Body of pancreas (tissue), 4 donors: ENCODE results near the gene RETREG1. TPM values are rescaled to one million over a fixed set of nuclear protein-coding genes. Genes with fewer than 3 reads are reported as not detected.
A peak's percentile ranks its signal among the peaks of the same experiment; 100 is the strongest.

Experiments
- ATAC-seq: fragments of 150-250 bp; one replicate; pipeline ENCODE4 v1.9.1; 2016
- DNase-seq, 4 donors: peaks; one replicate each; pipeline ENCODE4 v3.0.0-alpha.2; 2019
- H3K27ac ChIP-seq, 4 donors: fragments of 200-600 bp; sonication (generic); 1 replicate in 3 of 4; 2 replicates in 1 of 4; pipeline versions ENCODE4 v1.5.1 to v1.6.1; 2016 to 2019; ENCODE audit warnings: mild to moderate bottlenecking in 1 of 4, mixed read lengths in 1 of 4, moderate library complexity in 1 of 4
- H3K27me3 ChIP-seq, 2 donors: fragments of 200-600 bp; sonication (generic); one replicate each; pipeline ENCODE4 v1.6.0; 2016; ENCODE audit warnings: mild to moderate bottlenecking in 1 of 2
- H3K36me3 ChIP-seq, 2 donors: fragments of 200-600 bp; sonication (generic); replicated peaks in 1 of 2; 2 replicates each; pipeline ENCODE4 v1.5.1; 2016; ENCODE audit warnings: low read depth in 2 of 2; ENCODE audit not compliant: insufficient read depth in 1 of 2
- H3K4me1 ChIP-seq: fragments of 200-600 bp; sonication (generic); one replicate; pipeline ENCODE4 v1.6.0; 2016
- H3K4me3 ChIP-seq, 2 donors: fragments of 200-600 bp; sonication (generic); 1 replicate in 1 of 2; 2 replicates in 1 of 2; pipeline ENCODE4 v1.5.1; 2016 to 2019
- H3K9me3 ChIP-seq, 3 donors: fragments of 200-600 bp; sonication (generic); 1 replicate in 2 of 3; 2 replicates in 1 of 3; pipeline ENCODE4 v1.5.1; 2016
- CTCF ChIP-seq, 7 experiments: fragments of 450-650 bp in 4 of 7; fragments of 200-600 bp in 3 of 7; sonication (generic) in 3 of 7; IDR thresholded peaks; one replicate each; pipeline ENCODE4 v1.5.1; 2016 to 2019; ENCODE audit warnings: antibody characterized with exemption in 7 of 7
- POLR2A ChIP-seq, 3 donors: fragments of 450-650 bp; IDR thresholded peaks; one replicate each; pipeline ENCODE4 v1.6.1; 2016; ENCODE audit warnings: antibody characterized with exemption in 3 of 3, mild to moderate bottlenecking in 2 of 3
- WGBS, 2 donors: methylation state at CpG; one replicate each; pipeline ENCODE4 v1.1.5; 2017; 5-methylcytosine and 5-hydroxymethylcytosine counted together
- intact Hi-C: fragments of 100-400 bp; cut with DNase I; formaldehyde crosslinking; loops from one replicate; pipeline ENCODE4 v1.15.1; 2023
- total RNA-seq, 2 donors: library from RNA; depleted of rRNA; stranded (reverse); fragments of >200 nt; gene quantifications; one replicate each; pipeline ENCODE4 v1.1.0, GENCODE V29; 2016

RETREG1 gene
- total RNA-seq, 2 donors from 2014 or later: 11.9 to 16.8 TPM

- Histone ChIP-seq H3K9me3 (no peaks in the 10 kb centered on the region), H3K4me1 (peaks cover 34% of the 10 kb centered on the region), H3K27ac (no peak overlapping the region), H3K27me3 (no peaks in the 10 kb centered on the region), H3K4me3 (no peak overlapping the region), H3K36me3 (no peaks in the 10 kb centered on the region)
- no peak for ATAC-seq
- no peak for DNase-seq
- no peak for TF ChIP-seq CTCF (IDR thresholded peaks at IDR 0.05)
- TF ChIP-seq POLR2A (IDR thresholded peaks at IDR 0.05): no peak
- WGBS, 2 donors: 85 to 91% methylated on average over 5 of the region's 5 CpGs
- intact Hi-C loops: no loop called here
These were observed 92.5 kb downstream of the RETREG1 start for GRCh38 chr5:16524286-16524685.

GRCh38 chr5:16521521-16522483 lies 95.0 kb downstream of the RETREG1 start:
- Histone ChIP-seq H3K36me3 (no peaks in the 10 kb centered on the region), H3K4me3 (no peak overlapping the region), H3K9me3 (no peaks in the 10 kb centered on the region), H3K27me3 (no peaks in the 10 kb centered on the region), H3K4me1 (peaks cover 34% of the 10 kb centered on the region), H3K27ac (peak overlapping the region; percentile 94 to 97 (median 95))
- TF ChIP-seq POLR2A (IDR thresholded peaks at IDR 0.05) (peak; percentile 44 to 83 (median 81)), CTCF (IDR thresholded peaks at IDR 0.05) (peak in 2 of 7 experiments; percentile 1 to 13)
- intact Hi-C loops: no loop called here
- peak; percentile 51 to 74 (median 66) for DNase-seq
- 19 to 26% methylated on average over 10 of the region's 10 CpGs for WGBS, 2 donors
- ATAC-seq: peak; percentile 91

- Histone ChIP-seq H3K4me3 (no peak overlapping the region), H3K4me1 (peaks cover 34% of the 10 kb centered on the region), H3K9me3 (no peaks in the 10 kb centered on the region), H3K36me3 (no peaks in the 10 kb centered on the region), H3K27me3 (no peaks in the 10 kb centered on the region), H3K27ac (peak overlapping the region; percentile 94 to 97 (median 95))
- TF ChIP-seq POLR2A (IDR thresholded peaks at IDR 0.05) (peak in 1 of 3 donors; percentile 1), CTCF (IDR thresholded peaks at IDR 0.05) (no peak)
- WGBS, 2 donors: 13 to 23% methylated on average over 4 of the region's 4 CpGs
- DNase-seq (peak; percentile 43 to 53 (median 44)), ATAC-seq (peak; percentile 75)
- intact Hi-C loops: no loop called here
These were observed 96.0 kb downstream of the RETREG1 start for GRCh38 chr5:16520841-16521240.

- no peaks in the 10 kb centered on the region for H3K9me3 ChIP-seq
- DNase-seq (no peak), ATAC-seq (no peak)
- H3K27me3 ChIP-seq: no peaks in the 10 kb centered on the region
- TF ChIP-seq POLR2A (IDR thresholded peaks at IDR 0.05) (no peak), CTCF (IDR thresholded peaks at IDR 0.05) (no peak)
- H3K4me3 ChIP-seq: no peak overlapping the region
- intact Hi-C loops: no loop called here
- H3K4me1 ChIP-seq: peaks cover 34% of the 10 kb centered on the region
- WGBS, 2 donors: 94 to 100% methylated on average over 4 of the region's 4 CpGs
- no peaks in the 10 kb centered on the region for H3K36me3 ChIP-seq
- H3K27ac ChIP-seq: peak overlapping the region; percentile 60 to 97 (median 95)
These were observed 97.4 kb downstream of the RETREG1 start for GRCh38 chr5:16519435-16519834.
